Measurements from ENCODE around the gene RAB36. TPM values are rescaled to one million over a fixed set of nuclear protein-coding genes. Genes with fewer than 3 reads are reported as not detected.

Gene RAB36
- total RNA-seq, 2 experiments from 2014 or later, result 0.77 to 0.87 TPM

- Histone ChIP-seq H3K36me3 (ENCODE audit: insufficient read depth, low read length) (no peaks in the 10 kb centered on the region), H3K9me3 (ENCODE audit: control insufficient read depth in 1 of 2, insufficient read depth in 1 of 2, low read length in 2 of 2) (no peaks in the 10 kb centered on the region), H3K4me1 (ENCODE audit: insufficient read depth, low read length) (peaks cover 7% of the 10 kb centered on the region), H3K4me3 (ENCODE audit: low read length) (no peak overlapping the region), H3K27ac (ENCODE audit: low read depth in 1 of 2, low read length in 2 of 2) (no peak overlapping the region), H3K27me3 (ENCODE audit: control insufficient read depth in 1 of 2, insufficient read depth in 2 of 2, low read length in 2 of 2) (no peaks in the 10 kb centered on the region)
- intact Hi-C loops (cut with DNase I, micrococcal nuclease), result loop anchor here in 1 of 2 experiments (10.0 kb wide), 1 partner anchor 414 kb away; no protein-coding TSS in a partner anchor
- Mint-ChIP-seq H3K4me1 (ENCODE audit: low read depth) (peaks cover 5% of the 10 kb centered on the region), H3K4me3 (no peak overlapping the region), H3K27me3 (no peaks in the 10 kb centered on the region), H3K27ac (no peak overlapping the region), H3K9me3 (no peaks in the 10 kb centered on the region), H3K36me3 (ENCODE audit: low read depth) (no peaks in the 10 kb centered on the region)
- ATAC-seq (ENCODE audit: poor library complexity) (no peak), DNase-seq (no peak)
- ChIA-PET POLR2A (no interaction called here), CTCF (interaction anchor here (0.9 to 2.2 kb wide), 4 partner anchors 16 to 173 kb away, joined by 3 to 24 read pairs (median 10); partner anchors contain the start of gene RAB36)
- no peak for TF ChIP-seq CTCF (IDR thresholded peaks at IDR 0.05)
Measured at GRCh38 chr22:23129149-23129548, 16.1 kb upstream of the RAB36 start.

GRCh38 chr22:23130697-23131096 lies 14.6 kb upstream of the RAB36 start:
- DNase-seq, result no peak
- Mint-ChIP-seq H3K27ac (no peak overlapping the region), H3K4me3 (no peak overlapping the region), H3K27me3 (no peaks in the 10 kb centered on the region), H3K4me1 (ENCODE audit: low read depth) (peaks cover 5% of the 10 kb centered on the region), H3K36me3 (ENCODE audit: low read depth) (no peaks in the 10 kb centered on the region), H3K9me3 (no peaks in the 10 kb centered on the region)
- Histone ChIP-seq H3K27me3 (ENCODE audit: control insufficient read depth in 1 of 2, insufficient read depth in 2 of 2, low read length in 2 of 2) (no peaks in the 10 kb centered on the region), H3K27ac (ENCODE audit: low read depth in 1 of 2, low read length in 2 of 2) (no peak overlapping the region), H3K4me1 (ENCODE audit: insufficient read depth, low read length) (peaks cover 9% of the 10 kb centered on the region), H3K4me3 (ENCODE audit: low read length) (no peak overlapping the region), H3K9me3 (ENCODE audit: control insufficient read depth in 1 of 2, insufficient read depth in 1 of 2, low read length in 2 of 2) (no peaks in the 10 kb centered on the region), H3K36me3 (ENCODE audit: insufficient read depth, low read length) (no peaks in the 10 kb centered on the region)
- no peak for ATAC-seq (ENCODE audit: poor library complexity)
- intact Hi-C loops (cut with DNase I, micrococcal nuclease), result loop anchor here in 1 of 2 experiments (5.0 kb wide), 1 partner anchor 58 kb away; the partner anchor contains the start of gene GNAZ
- no peak for TF ChIP-seq CTCF (IDR thresholded peaks at IDR 0.05)
- CTCF ChIA-PET, result no interaction called here
- POLR2A ChIA-PET, result no interaction called here

- H3K4me1 Mint-ChIP-seq (ENCODE audit: low read depth), result peaks cover 6% of the 10 kb centered on the region
- no peaks in the 10 kb centered on the region for H3K36me3 Mint-ChIP-seq (ENCODE audit: low read depth)
- Histone ChIP-seq H3K4me3 (ENCODE audit: low read length) (no peak overlapping the region), H3K4me1 (ENCODE audit: insufficient read depth, low read length) (peaks cover 22% of the 10 kb centered on the region), H3K36me3 (ENCODE audit: insufficient read depth, low read length) (no peaks in the 10 kb centered on the region), H3K27ac (ENCODE audit: low read depth in 1 of 2, low read length in 2 of 2) (no peak overlapping the region), H3K27me3 (ENCODE audit: control insufficient read depth in 1 of 2, insufficient read depth in 2 of 2, low read length in 2 of 2) (no peaks in the 10 kb centered on the region), H3K9me3 (ENCODE audit: control insufficient read depth in 1 of 2, insufficient read depth in 1 of 2, low read length in 2 of 2) (no peaks in the 10 kb centered on the region)
- ATAC-seq (ENCODE audit: poor library complexity), result no peak
- ChIA-PET POLR2A (interaction anchor here (1.4 kb wide), 1 partner anchor 12 kb away, joined by 5 read pairs; no protein-coding TSS in a partner anchor), CTCF (interaction anchor here (1.1 kb wide), 3 partner anchors 150 to 177 kb away, joined by 3 to 4 read pairs (median 3); no protein-coding TSS in a partner anchor)
- H3K4me3 Mint-ChIP-seq, result no peak overlapping the region
- no peaks in the 10 kb centered on the region for H3K27me3 Mint-ChIP-seq
- no peaks in the 10 kb centered on the region for H3K9me3 Mint-ChIP-seq
- DNase-seq, result no peak
- no peak overlapping the region for H3K27ac Mint-ChIP-seq
- intact Hi-C loops (cut with DNase I, micrococcal nuclease), result loop anchor here in 1 of 2 experiments (5.0 kb wide), 1 partner anchor 60 kb away; the partner anchor contains the start of gene GNAZ
- TF ChIP-seq CTCF (IDR thresholded peaks at IDR 0.05), result no peak
Measured at GRCh38 chr22:23131931-23132330, 13.3 kb upstream of the RAB36 start.

Measured in CD4-positive, alpha-beta T cell (primary cell).